NCI-H748 treated with DMSO at 0.1 percent for 48 hours (cell line): ENCODE data around the gene PRX.
"Not testable (repeated sequence)": the region's sequence is repeated elsewhere in the genome, so short reads cannot be mapped to it uniquely, and the experiment has no call there.

ENCODE experiments used
- DNase-seq: peaks from one replicate; lab custom pipeline; 2025; lab: John Stamatoyannopoulos, UW

PRX gene

GRCh38 chr19:40413291-40413845 is at the start of gene PRX:
TSS of gene PRX (minus strand) at chr19:40413378. CDS start at chr19:40407932, 5,446 bp downstream.
- no peak for DNase-seq

GRCh38 chr19:40461669-40462221 is 48.6 kb upstream of the PRX start:
- no peak for DNase-seq

- no peak for DNase-seq
Observed at GRCh38 chr19:40460185-40460584, 47.0 kb upstream of the PRX start.

- DNase-seq: no peak
Observed at GRCh38 chr19:40458597-40458974, 45.4 kb upstream of the PRX start.

- DNase-seq: no peak
Observed at GRCh38 chr19:40457953-40458596, 44.9 kb upstream of the PRX start.

- DNase-seq: no peak
Observed at GRCh38 chr19:40457048-40457447, 43.9 kb upstream of the PRX start.

- not testable (repeated sequence) for DNase-seq
Observed at GRCh38 chr19:40453943-40454342, 40.8 kb upstream of the PRX start.

- no peak for DNase-seq
Observed at GRCh38 chr19:40453151-40453735, 40.1 kb upstream of the PRX start.

GRCh38 chr19:40452016-40452415 is 38.8 kb upstream of the PRX start:
- DNase-seq: no peak

- DNase-seq: no peak
Observed at GRCh38 chr19:40450664-40451063, 37.5 kb upstream of the PRX start.

GRCh38 chr19:40449506-40449905 is 36.3 kb upstream of the PRX start:
- DNase-seq: no peak

- no peak for DNase-seq
Observed at GRCh38 chr19:40446263-40446784, 33.1 kb upstream of the PRX start.

- peak; percentile 16 for DNase-seq
Observed at GRCh38 chr19:40445780-40446262, 32.6 kb upstream of the PRX start.

- DNase-seq: no peak
Observed at GRCh38 chr19:40444825-40445312, 31.7 kb upstream of the PRX start.

- peak; percentile 98 for DNase-seq
Observed at GRCh38 chr19:40444000-40444824, 31.0 kb upstream of the PRX start, which contains the start of gene SERTAD3. TSS of gene SERTAD3 (minus strand) at chr19:40444335. CDS start at chr19:40442080, 2,255 bp downstream.

GRCh38 chr19:40443131-40443999 is 30.2 kb upstream of the PRX start:
- DNase-seq: peak; percentile 99

GRCh38 chr19:40442328-40443130 is 29.4 kb upstream of the PRX start:
- no peak for DNase-seq

- DNase-seq: no peak
Observed at GRCh38 chr19:40441719-40442253, 28.6 kb upstream of the PRX start.

- no peak for DNase-seq
Observed at GRCh38 chr19:40438284-40438683, 25.1 kb upstream of the PRX start.
